KOPT-K1 (cell line): ENCODE data around the gene SORBS1.

Experiments
- H3K27ac ChIP-seq: fragments of 200-600 bp; sonication (generic); 2 replicates; pipeline ENCODE4 v1.5.1; 2016; ENCODE audit warnings: antibody characterized with exemption, mild to moderate bottlenecking, low read depth, low read length; ENCODE audit not compliant: poor library complexity, severe bottlenecking
- H3K36me3 ChIP-seq: fragments of 200-600 bp; sonication (generic); 2 replicates; pipeline ENCODE4 v1.5.1; 2017; ENCODE audit warnings: antibody characterized with exemption, mild to moderate bottlenecking, low read length, moderate library complexity; ENCODE audit not compliant: insufficient read depth
- H3K9me3 ChIP-seq: fragments of 200-600 bp; sonication (generic); 2 replicates; pipeline ENCODE4 v1.5.1; 2017; ENCODE audit warnings: antibody characterized with exemption, low read length, mild to moderate bottlenecking; ENCODE audit not compliant: insufficient read depth, poor library complexity, severe bottlenecking

SORBS1 gene

GRCh38 chr10:95428701-95429100 lies 132.5 kb downstream of the SORBS1 start:
- Histone ChIP-seq H3K9me3 (no peaks in the 10 kb centered on the region), H3K36me3 (no peaks in the 10 kb centered on the region), H3K27ac (no peak overlapping the region)

- H3K27ac ChIP-seq, result no peak overlapping the region
- no peaks in the 10 kb centered on the region for H3K36me3 ChIP-seq
- H3K9me3 ChIP-seq, result no peaks in the 10 kb centered on the region
Measured at GRCh38 chr10:95426482-95426881, 134.7 kb downstream of the SORBS1 start.

- no peak overlapping the region for H3K27ac ChIP-seq
- H3K9me3 ChIP-seq, result no peaks in the 10 kb centered on the region
- no peaks in the 10 kb centered on the region for H3K36me3 ChIP-seq
Measured at GRCh38 chr10:95425592-95426465, 135.3 kb downstream of the SORBS1 start.

DNA sequence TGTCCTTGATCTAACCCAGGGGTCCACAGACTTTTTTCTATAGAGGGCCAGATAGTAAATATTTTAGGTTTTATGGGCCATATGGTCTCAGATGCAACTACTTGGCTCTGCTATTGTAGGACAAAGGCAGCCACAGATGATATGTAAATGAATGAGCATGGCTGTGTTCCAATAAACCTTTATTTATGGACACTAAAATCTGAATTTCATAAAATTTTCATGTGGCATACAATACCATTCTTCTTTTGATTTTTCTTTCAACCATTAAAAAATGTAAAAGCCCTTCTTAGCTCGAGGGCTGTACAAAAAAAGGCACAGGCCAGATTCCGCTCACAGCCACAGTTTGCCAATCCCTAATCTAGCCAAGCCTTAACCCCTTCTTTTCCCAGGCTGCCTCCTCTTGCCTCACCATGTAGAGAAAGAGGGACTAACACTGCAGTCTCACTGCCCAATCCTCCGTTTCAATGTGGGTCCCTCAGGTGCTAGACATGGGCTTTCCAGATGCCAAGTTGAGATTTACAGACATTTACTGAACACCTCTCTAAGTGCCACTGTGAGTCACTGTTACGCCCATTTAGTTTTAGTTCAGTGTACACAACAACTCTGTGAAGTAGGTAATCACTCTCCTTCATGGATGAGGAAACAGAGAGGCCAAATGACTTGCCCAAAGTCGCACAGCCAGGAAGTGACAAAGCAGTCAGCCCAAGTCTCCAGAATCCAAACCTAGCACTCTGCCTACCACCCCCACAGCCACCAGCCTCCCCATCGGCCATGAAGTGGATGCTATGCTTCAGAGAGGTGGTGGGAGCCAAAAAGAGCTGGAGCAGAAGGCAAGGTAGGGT lies 137.8 kb downstream of the SORBS1 start:
- H3K36me3 ChIP-seq, result no peaks in the 10 kb centered on the region
- no peak overlapping the region for H3K27ac ChIP-seq
- no peaks in the 10 kb centered on the region for H3K9me3 ChIP-seq

DNA sequence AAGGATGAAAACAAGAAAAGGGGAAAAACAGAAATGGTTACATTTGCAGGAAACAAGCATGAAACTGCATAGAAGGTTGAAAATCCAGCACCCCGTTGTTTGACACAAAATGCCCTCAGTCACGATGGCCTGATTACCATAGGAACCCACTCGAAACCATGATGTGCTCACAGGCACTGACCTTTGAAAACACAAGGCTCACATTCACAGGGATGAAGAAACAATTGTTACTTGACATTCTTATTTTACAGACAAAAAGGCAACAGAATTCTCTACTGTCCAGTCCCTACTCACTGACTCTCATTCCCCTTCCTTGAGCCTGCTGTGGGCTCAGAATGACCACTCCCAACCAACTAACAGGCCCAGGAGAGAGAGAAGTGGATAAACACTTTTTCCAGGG lies 138.9 kb downstream of the SORBS1 start:
- Histone ChIP-seq H3K27ac (no peak overlapping the region), H3K9me3 (no peaks in the 10 kb centered on the region), H3K36me3 (no peaks in the 10 kb centered on the region)

GRCh38 chr10:95421782-95422181 lies 139.4 kb downstream of the SORBS1 start:
- Histone ChIP-seq H3K27ac (no peak overlapping the region), H3K36me3 (no peaks in the 10 kb centered on the region)

GRCh38 chr10:95419399-95419798 lies 141.8 kb downstream of the SORBS1 start:
- Histone ChIP-seq H3K36me3 (no peaks in the 10 kb centered on the region), H3K9me3 (no peaks in the 10 kb centered on the region), H3K27ac (no peak overlapping the region)

More at GRCh38 chr10:95421782-95422181, 139.4 kb downstream of the SORBS1 start:
- H3K9me3 ChIP-seq, result no peaks in the 10 kb centered on the region

- Histone ChIP-seq H3K27ac (no peak overlapping the region), H3K36me3 (no peaks in the 10 kb centered on the region), H3K9me3 (no peaks in the 10 kb centered on the region)
Measured at GRCh38 chr10:95416973-95417372, 144.2 kb downstream of the SORBS1 start.

GRCh38 chr10:95416270-95416669 lies 144.9 kb downstream of the SORBS1 start:
- no peak overlapping the region for H3K27ac ChIP-seq
- no peaks in the 10 kb centered on the region for H3K9me3 ChIP-seq
- H3K36me3 ChIP-seq, result no peaks in the 10 kb centered on the region

GRCh38 chr10:95415621-95416031 lies 145.5 kb downstream of the SORBS1 start:
- no peaks in the 10 kb centered on the region for H3K9me3 ChIP-seq
- H3K36me3 ChIP-seq, result no peaks in the 10 kb centered on the region
- no peak overlapping the region for H3K27ac ChIP-seq

- H3K27ac ChIP-seq, result no peak overlapping the region
- H3K36me3 ChIP-seq, result no peaks in the 10 kb centered on the region
- no peaks in the 10 kb centered on the region for H3K9me3 ChIP-seq
Measured at GRCh38 chr10:95414844-95415485, 146.2 kb downstream of the SORBS1 start.

DNA sequence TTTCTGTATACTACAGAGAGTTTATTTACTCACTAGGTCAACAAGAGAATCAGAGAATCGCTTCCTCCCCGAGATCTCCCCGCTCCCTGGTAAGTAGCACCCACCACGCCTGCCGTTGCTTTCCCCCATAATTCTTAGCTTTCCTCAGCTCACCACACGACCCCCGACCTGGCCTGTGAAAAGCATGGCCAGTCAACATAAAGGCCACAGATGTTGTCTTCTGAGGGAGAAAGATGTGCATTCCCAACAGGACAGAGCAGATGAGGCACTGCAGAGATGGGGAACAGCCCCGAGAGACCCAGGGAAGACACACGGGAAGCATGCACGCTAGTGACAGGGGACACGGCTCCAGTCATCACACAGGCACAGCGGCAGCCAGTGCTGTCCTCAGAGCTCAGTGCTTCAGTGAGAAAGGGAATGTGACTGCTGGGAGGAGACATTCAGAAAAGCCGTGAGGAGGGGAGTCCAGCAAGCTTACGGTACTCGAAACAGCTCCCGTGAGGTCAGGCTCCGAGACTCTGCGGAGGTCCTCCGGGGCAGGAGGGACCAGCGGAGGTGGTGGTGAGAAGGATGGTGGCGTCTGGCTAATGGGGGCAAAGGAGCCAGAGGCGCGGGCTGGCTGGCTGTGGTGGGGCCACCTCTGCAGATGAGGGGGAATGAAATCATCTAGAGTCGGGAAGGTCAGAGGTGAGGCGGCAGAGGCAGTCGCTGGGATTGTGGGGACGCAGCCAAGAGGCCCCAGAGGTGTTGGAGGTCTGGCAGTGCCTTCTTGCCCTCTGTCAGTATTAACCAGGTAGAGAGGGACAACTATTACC lies 146.9 kb downstream of the SORBS1 start:
- H3K27ac ChIP-seq, result no peak overlapping the region

GRCh38 chr10:95413588-95413987 lies 147.6 kb downstream of the SORBS1 start:
- no peak overlapping the region for H3K27ac ChIP-seq

More for the DNA sequence above, 146.9 kb downstream of the SORBS1 start:
- H3K9me3 ChIP-seq, result no peaks in the 10 kb centered on the region
- H3K36me3 ChIP-seq, result no peaks in the 10 kb centered on the region

GRCh38 chr10:95411635-95412034 lies 149.5 kb downstream of the SORBS1 start:
- no peaks in the 10 kb centered on the region for H3K9me3 ChIP-seq
- H3K36me3 ChIP-seq, result no peaks in the 10 kb centered on the region
- no peak overlapping the region for H3K27ac ChIP-seq

More at GRCh38 chr10:95413588-95413987, 147.6 kb downstream of the SORBS1 start:
- Histone ChIP-seq H3K36me3 (no peaks in the 10 kb centered on the region), H3K9me3 (no peaks in the 10 kb centered on the region)
